ENCODE measurements around the gene PHYKPL.

PHYKPL gene

DNA sequence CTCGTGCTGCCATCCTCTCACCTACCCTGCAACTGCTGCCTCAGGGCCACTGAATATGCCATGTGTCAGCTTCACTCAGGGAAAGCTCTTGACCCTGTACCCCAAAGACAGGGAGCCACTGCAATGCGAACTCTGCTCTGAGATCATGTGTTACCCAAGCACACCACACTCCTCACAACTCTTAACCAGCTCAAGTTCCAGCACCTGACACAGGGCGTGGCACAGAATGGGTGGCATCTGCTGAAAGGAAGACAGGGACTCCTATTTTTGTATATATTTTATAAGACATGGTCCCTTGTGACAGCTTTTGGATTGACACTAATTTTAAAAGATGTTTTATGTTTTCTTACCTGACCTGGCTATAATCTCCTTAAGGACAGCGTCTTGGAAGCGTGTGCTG lies 10.7 kb downstream of the PHYKPL start:
- DNase-seq = no peak

DNA sequence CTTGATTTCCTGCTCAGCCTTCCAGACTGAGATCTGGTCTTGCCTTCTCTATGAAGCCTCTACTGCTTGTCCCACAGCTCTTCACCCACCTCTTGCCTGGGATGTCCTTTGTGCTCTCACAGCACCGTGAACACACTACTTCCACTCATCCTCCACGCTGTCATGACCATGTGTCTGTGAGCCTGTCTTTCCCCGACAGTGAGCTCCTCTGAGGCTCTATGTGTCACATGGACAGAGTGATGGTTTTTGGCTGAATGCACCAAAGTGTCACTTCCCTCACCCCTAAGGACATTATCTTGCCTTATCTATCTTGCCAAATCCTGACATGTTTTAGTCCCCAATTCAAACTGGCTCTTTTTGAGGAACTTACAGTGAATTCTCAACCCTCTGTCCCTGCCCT lies 11.3 kb downstream of the PHYKPL start:
- peak; percentile 73 for DNase-seq

DNA sequence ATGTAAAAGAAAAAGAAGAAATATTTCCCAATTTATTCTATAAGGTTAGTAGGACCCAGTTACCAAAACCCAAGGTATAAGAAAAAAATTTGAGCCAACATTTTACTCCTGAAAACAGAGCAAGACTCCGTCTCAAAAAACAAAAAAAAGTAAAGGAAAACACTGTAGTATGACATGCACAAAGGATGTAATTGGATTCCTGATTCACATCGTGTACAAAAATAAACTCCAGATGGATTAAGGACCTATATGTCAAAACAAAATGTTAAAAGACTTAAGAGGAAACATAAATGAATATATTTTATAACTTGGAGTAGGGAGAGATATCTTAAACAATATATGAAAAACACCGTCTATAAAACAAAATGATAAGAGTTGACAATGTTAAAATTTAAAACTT lies 13.8 kb downstream of the PHYKPL start:
- no peak for DNase-seq

DNA sequence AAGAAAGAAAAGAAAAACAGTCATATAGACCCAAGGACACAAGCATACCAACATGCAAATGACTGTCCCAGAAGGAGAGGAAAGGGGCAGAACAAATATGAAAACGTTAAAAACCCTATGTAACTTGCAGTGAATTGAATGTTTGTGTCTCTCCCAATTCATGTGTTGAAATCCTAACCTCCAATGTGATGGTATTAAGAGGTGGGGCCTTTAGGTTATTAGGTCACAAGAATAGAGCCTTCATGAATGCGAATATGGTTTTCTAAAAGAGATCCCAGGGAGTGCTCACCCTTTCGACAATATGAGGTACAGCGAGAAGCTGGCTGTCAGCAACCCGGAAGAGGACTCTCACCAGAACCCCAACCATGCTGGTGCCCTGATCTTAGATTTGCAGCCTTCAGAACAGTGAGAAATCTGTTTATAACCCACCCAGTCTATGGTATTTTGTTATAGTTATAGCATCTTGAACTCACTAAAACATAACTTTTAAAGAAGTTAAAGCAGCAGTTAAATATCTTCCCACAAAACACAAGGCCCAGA lies 14.3 kb downstream of the PHYKPL start:
- no peak for DNase-seq

DNA sequence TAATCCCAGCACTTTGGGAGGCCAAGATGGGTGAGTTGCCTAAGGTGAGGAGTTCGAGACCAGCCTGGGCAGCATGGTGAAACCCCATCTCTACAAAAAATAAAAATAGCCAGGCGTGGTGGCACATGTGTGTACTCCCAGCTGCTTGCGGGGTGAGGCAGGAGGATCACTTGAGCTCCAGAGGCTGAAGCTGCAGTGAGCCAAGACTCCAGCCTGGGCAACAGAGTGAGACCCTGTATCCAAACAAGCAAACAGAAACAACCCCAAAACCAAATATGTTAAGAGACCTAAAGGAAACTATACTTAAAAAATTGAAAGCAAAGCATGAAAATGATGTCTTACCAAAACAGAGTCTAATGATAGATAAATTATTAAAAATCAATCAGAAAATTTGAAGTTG lies 15.8 kb downstream of the PHYKPL start:
- no peak for DNase-seq

DNA sequence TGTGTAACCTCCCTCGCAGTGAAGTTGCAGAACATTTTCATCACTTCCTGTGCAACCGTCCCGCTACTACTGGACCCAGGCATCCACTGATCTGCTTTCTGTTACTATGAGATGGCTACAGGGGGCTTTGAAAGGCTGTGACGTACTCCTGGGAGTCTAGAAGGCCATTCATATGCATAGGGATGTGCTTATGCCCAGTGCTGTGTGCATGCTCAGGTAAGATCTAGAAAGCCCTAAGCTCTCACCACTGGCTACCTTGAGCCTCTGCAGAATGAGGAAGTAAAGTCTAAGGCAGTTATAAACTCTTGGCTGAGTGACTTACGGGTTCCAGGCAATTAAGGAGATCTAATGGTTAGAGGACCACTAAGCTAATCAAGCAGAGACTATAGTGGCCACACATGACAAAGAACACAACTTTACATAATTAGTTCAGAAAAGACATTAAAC lies 16.5 kb downstream of the PHYKPL start:
- DNase-seq = no peak

DNA sequence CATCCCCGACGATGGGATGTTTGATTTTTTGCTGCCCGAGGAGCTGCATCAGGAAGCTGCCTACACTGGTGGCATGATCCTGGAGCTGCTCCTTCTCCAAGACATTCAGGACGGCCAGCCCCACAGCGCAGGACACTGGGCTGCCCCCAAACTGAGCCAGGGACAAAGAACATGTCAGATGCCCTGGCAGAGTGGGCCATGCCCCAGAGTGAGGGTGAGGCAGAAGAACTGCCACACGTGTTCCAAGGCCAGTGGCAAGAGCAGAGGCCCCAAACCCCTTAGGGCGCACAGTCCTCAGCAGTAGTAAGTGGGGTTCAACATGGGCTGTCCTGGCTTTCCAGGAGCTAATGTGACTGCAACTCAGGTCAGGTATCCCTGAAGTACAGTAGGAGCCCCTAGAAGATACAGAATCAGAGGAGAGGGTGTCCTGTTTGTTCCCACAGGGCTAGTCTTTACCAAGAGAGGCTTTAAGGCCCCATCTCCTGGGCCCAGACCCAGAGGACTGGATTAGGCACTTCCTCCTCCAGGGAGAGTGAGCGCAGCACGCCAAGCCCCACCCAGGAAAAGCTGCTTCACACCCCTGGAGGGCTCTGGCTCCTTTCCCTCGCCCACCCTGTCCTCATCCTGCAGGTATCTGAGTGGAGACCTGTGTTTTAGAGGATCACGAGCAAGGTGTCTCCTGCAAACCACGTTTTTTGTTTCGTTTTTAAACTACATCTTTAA lies 17.2 kb downstream of the PHYKPL start:
- no peak for DNase-seq

DNA sequence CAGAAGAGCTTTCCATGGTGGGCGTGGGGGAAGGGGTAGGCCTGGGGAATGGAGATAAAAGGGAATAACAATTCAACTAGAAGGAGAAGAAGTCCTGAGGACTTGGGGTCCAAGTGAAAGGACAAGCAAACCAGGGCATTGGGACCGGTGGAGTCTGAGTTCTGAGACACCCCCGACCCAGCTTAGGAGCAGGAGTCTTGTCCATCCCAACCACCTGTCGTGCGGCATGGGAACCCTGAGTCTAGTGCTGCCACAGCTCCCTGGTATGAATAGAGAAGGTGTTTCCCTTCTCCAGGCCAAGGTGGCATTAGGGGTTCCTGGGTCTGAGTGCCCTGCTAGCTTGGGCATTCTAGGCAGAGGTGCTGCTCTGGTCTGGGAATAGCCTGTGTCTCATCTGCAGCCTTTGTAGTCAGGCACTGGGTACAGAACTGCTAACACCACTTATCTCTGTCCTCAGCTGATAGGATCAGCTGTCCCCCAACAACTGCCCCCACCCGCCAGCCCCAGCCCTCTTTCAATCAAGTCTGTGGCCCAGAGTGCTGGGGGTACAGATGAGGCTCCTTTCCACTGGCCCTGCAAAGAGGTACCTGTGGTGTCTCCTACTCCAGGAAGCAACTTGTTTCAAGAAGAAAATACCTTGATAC lies 18.3 kb downstream of the PHYKPL start:
- DNase-seq = no peak

DNA sequence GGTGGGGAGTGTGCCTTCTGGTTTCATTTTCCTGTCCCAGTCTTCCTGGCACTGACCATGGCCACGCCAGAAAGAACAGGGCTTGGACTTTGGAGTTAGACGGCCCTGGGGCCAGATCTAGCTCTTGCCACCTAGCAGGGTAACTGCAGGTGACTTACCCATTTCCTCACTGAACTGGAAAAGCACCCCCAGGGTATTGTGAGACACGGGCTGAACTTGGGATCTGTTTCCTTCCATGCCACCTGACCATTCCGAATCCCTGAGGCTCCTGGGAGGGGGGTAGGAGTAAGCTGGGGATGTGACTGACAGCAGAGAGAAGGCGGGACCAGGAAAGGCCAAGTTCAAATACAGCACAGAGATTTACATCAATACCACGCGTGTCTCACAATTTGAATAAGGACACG lies 18.9 kb downstream of the PHYKPL start:
- no peak for DNase-seq

DNA sequence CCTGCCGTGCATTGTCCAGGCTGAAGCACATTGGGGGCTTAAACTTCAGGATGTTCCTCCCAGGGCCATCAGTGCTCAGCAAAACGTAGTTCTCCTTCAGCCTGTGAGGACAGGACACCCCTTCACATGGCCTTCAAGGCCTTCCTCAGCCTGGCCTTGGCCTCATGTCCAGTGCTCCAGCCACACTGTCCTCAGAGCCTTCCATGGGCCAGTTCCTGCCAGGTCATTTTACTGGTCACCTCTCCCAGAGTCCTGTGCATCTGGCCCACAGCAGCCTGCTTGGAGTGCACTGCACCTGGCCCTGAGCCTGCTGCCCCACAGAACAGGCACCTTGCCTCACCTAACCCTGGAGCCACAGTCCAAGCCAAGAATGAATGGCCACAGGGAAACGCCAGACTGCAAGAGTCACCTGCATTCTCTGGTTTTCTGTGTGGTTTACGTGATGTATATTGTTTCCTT lies 19.6 kb downstream of the PHYKPL start:
- DNase-seq = no peak

DNA sequence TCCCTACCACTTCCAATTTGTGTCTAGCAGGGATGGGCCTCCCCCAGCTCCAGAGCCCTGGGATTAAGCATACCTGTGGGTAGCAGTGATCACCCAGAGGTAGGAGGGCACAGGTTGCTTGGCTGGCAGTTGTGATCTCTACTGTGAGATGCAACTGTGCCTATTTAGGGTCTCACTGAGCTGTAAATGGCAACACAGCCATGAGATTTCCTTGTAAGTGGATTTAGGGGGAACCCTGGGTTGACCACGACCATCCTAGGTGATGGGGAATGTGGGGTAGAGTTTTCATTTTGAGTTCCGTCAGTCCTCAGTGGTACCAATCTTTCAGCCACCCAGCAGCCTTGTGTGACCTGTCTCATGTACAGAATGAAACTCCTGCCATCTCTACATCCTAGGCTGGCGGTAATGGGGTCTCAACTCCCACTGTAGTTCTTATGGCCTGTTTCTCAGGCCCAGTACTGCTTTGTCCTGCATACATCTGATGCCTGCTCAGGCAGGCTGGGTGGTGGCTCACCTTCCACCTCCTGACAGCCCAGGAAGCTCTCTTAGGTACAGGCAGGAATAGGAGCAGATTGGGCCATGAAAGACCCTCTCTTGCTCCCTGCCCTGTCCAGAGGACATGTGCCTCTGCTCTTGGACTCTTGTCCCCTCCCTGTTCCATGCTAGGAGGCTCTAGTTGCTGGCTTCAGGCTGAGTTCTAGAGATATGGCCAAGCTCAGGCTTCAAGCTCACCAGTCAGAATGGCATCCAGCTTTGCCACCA lies 20.2 kb downstream of the PHYKPL start:
- DNase-seq = no peak

DNA sequence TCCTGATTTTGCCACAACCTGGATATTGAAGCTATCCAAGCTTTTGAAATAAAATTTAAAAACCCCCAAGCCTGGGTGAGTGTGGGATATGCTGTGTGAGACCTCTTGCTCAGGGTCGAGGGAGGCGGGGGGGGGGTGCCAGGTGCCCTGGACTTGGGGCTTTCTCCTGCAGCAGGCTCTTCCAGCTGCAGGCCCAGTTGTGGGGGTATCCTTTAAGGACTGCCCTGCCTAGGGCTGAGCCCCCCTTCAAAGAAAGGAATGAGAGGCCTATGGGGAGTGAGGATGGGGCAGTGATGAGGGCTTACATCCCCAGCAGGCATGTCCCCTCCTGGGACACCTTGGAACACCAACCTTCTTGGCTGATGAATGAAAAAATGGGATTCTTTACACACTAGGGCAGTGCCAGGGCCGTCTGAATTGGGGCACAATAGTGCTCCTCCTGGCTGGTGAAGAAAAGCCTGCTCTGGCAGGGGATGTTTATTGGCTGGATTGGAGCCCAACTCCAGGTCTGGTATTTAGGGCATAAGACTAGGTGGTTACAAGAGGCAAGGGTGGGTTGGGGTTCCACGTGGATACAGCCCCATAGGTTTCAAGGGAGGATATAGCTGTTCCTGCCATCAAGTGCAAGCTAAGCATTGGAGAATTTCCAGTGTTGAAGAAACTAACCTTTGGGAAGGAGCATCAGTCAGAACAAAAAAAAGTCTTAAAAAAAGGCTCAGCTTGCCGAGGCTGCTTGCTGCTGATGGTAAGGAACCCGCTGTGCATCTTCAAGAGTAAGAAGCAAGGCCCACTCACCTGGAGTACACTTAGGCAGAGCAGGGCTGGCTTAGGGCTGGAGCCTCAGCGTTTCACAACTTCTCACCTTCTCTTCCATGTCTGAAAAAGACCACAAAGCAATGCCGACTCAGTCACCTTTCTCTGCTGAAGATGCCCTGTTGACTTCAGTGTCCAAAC lies 21.2 kb downstream of the PHYKPL start:
- DNase-seq = no peak

DNA sequence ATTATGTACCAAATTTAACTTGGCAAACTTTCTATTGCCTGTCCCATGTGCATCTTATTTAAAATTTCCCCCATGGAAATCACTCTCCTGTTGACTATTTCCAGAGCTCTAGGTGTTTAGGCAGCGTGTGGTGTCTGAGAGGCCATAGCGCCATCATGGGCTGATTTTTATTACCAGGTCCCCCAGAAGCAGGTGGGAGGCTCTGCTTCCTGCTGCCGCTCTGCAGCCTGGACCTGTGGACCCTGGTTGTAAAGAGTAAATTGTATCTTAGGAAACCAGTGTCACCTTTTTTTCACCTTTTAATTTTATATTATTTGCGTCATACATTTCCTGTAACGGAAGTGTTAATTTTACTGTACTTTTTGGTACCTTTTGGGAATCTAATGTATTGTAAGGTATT lies 21.9 kb downstream of the PHYKPL start:
- DNase-seq = no peak

DNA sequence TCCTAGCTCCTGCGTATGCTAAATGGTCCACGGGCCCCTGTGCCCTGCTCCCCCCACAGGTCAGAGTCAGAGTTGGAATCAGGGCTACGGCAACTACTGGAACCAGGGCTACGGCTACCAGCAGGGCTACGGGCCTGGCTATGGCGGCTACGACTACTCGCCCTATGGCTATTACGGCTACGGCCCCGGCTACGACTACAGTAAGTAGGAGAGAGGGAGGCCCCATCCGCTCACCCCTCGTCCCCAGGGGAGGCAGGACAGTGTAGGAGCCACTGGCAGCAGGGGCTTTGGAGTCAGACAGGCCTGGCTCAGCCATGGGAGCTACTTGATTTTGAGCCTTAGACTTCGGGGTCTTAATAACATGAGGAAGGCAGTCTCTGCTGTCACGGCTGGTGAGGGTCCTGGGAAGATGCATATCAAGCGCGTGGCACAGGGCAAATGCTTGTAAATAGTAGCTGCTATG lies 22.5 kb downstream of the PHYKPL start:
- no peak for DNase-seq

DNA sequence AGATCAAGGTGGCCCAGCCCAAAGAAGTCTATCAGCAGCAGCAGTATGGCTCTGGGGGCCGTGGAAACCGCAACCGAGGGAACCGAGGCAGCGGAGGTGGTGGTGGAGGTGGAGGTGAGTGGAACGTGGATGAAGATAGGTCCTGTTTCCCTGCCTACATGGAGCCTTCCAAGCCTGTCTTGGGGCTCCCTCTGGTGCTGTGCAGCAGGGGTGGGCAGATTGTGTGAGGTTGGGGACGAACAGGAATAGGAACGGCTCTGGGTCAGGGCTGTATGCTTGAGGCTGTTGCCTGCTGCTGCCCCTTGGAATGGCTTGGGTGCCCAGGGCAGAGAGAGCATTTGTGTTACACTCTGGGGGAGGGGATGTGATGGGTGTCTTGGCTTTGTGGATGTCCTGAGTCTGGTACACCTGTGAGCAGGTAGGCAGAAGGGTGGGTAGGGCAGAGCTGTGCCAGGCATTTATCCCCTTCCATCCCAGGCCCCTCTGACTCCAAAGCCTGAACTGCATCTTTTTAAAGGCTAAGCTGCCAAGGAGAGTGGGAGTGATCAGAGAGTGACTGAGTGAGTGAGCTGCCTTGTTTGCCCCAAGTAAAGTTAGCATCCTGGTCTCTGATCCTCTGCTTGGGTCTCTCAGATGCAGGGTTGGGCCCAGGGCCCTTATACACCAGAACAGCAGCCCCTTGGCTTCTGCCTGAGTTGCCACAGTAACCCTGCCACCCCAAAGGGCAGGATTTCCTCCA lies 23.1 kb downstream of the PHYKPL start:
- no peak for DNase-seq

DNA sequence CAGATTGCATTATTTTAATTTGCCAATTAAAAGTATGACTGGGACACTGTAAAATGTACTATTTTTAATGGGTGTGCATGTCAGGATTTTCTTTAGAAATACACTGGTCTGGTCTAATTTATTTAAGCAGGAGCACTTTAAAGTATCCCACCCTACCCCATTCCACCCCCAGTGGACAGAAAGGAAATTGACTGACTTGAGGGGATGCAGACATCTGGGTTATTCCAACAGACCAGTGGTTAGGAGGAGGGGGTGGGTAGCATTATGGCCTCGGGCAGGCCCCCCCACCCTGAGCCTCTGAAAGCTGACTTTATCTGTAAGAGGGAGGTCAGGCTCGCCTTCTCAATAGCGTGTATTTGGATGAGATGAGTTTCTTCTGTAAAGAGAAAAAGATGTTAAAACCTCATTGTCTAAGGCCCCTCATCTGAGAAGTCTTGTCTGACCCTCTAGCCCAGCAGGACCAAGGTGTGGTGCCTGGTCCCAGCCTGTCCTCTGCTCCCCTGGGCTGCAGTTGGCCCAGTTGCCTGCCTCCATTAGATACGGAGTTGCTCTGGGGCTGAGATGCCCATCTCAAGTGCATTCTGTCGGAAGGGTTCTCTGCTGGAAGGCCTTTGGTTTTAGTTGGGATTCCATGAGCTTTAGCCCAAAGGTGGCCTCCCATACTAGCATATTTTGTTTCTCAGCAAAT lies 23.9 kb downstream of the PHYKPL start:
- DNase-seq = no peak

DNA sequence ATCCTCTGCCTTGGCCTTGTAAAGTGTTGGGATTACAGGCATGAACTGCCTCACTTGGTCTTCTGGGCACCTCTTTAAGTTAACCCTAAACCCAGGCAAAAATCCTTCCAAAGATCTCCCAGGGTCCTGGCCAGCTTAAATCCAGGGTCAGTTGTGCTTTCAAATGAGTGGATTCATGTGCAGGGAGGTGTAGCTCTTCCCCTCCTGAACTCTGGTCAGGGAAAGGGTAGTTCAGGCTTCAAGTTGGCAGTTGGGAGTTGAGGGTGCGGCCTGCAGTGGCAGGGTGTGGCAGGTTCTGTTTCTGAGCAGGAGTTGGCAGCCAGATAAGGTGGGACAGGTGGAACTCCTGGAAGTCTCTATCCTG lies 24.7 kb downstream of the PHYKPL start:
- DNase-seq = no peak

DNA sequence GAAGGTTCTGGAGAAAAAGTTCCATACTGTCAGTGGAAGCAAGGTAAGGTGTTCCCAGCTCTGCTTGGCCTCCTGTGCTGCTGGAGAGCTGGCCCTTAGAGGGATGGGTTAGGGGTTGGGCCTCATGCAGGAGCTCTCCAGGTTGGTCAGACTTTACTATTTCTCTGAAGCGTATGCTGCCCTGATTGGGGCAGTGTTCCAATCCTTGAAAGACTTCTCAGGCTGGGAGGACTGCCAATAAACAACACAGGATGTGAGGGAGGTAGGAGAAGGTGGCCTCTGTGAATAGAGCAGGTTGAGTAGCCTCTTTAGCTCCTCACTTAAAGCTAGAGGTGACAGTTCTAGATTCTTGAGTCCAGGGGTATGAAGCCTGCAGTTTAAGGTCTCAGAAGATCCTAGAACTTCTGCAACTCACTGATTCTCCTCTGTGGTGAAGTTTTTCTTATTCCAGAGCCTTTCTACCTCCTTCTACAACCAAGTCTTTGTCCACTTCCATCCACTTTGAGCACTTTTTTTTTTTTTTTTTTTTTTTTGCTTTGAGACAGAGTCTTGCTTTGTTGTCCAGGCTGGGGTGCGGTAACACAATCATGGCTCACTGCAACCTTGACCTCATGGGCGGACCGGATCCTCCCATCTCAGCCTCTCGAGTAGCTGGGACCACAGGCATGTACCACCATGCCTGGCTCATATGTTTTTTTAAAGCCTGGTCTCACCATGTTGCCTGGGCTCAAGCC lies 25.3 kb downstream of the PHYKPL start:
- no peak for DNase-seq

DNA sequence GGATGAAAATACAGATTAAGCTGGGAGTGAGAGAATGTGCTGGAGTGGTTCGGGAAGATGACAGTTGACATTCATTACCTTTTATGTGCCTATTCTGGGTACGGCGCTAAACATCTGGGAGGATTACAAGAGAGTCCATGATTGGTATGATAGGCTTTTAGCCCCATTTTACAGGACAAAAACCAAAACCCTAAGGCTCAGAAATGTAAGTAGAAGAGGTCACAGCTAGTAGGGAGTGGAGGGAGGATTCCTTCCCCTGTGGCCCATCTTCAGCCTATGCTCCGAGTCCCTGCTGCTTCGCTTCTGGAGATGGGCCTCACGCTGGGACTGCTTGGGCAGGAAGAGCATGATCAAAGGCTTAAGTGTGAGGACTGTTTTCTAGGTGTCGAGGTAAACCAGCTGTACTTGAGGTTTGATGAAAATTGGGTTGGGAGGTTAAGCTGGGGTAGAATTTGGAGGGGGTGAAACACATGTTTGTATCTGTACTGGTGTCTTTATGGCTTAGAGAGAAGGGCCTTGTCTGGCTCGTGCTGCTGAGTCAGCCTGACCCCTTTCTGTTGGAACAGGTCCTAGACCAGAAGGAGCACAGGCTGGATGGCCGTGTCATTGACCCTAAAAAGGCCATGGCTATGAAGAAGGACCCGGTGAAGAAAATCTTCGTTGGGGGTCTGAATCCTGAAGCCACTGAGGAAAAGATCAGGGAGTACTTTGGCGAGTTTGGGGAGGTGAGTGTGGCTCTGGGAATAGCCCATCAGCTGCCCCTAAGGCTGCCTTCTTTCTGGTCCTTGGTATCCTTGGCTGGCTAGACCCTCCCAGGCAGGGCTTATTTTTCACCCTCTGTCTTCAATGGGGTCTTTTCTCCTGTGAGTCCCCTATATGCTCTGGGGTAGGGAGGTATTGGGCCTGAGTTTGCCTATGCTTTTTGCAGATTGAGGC lies 26.2 kb downstream of the PHYKPL start:
- DNase-seq = no peak

Data from inflammatory macrophage treated with lipopolysaccharide for 4 hours (primary cell).